Measurements from ENCODE around the gene CYB561D2. TPM values are rescaled to one million over a fixed set of nuclear protein-coding genes. Genes with fewer than 3 reads are reported as not detected.

The CYB561D2 gene
- total RNA-seq, 1 experiment from 2014 or later: 16.8 TPM

DNA sequence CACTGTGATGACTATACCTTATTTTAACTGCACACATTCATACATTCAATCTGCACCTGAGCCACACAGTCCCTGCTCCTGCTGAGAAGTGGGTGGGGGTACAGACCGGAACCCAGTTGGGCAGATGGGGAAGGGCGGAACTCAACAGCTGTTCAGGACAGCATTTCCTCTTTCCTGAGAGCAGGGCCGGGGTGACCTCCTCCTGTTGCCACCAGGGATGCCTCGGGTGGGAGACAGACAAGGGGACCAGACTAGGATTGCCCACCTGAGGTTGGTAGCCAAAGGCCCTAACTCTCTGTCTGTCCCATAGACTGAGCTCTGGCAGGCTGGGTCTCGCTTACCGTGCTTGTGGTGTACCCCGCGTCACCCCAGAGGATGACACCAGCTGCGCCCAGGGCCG is 32.0 kb upstream of the CYB561D2 start:
- Histone ChIP-seq H4K91ac (ENCODE audit: insufficient read length, low read depth, low read length) (no peak overlapping the region), H3K14ac (ENCODE audit: insufficient read depth, low read length) (no peak overlapping the region), H2BK12ac (ENCODE audit: insufficient read length, low read depth, low read length) (no peak overlapping the region), H3K4me2 (ENCODE audit: insufficient read depth, insufficient read length, low read length) (no peak overlapping the region), H2BK20ac (ENCODE audit: low read depth, low read length, poor library complexity, severe bottlenecking) (no peak overlapping the region), H3K9ac (ENCODE audit: extremely low read depth, insufficient read length, low read length) (no peak overlapping the region), H3T11ph (ENCODE audit: low read length) (no peak overlapping the region), H3K79me1 (ENCODE audit: insufficient read depth, low read depth, low read length, poor library complexity, severe bottlenecking) (no peaks in the 10 kb centered on the region), H3K56ac (ENCODE audit: insufficient read length, low read depth, low read length) (no peak overlapping the region), H2AK5ac (ENCODE audit: insufficient read length, low read length) (no peak overlapping the region), H3K79me2 (ENCODE audit: insufficient read depth, low read length) (peaks cover 5% of the 10 kb centered on the region; the same call in 1 of the 2 replicates), H3K4ac (ENCODE audit: low read depth, low read length) (no peak overlapping the region), H4K5ac (ENCODE audit: insufficient read length, low read depth, low read length) (no peak overlapping the region), H3K27me3 (ENCODE audit: insufficient read depth, low read length) (no peaks in the 10 kb centered on the region), H4K8ac (replicated peaks; ENCODE audit: insufficient read length, low read depth, low read length) (no peak overlapping the region), H3K27ac (ENCODE audit: insufficient read length, low read depth, low read length) (no peak overlapping the region), H2BK5ac (ENCODE audit: insufficient read length, low read length) (no peak overlapping the region), H4K20me1 (ENCODE audit: control insufficient read depth, insufficient read depth, insufficient read length) (no peaks in the 10 kb centered on the region), H3K23ac (ENCODE audit: insufficient read length, low read depth, low read length) (no peak overlapping the region), H3K18ac (ENCODE audit: insufficient read length, low read depth, low read length) (no peak overlapping the region), H2BK120ac (ENCODE audit: low read depth, low read length, poor library complexity, severe bottlenecking) (no peak overlapping the region), H3K23me2 (ENCODE audit: insufficient read length, low read depth, low read length, poor library complexity, severe bottlenecking) (peaks cover 15% of the 10 kb centered on the region), H2BK15ac (ENCODE audit: low read depth, low read length) (no peak overlapping the region), H3K4me1 (ENCODE audit: insufficient read depth, low read length) (peaks cover 6% of the 10 kb centered on the region; the same call in 1 of the 2 replicates), H2AFZ (ENCODE audit: low read length) (no peak overlapping the region), H3K9me3 (ENCODE audit: control insufficient read depth, low read depth, low read length) (no peaks in the 10 kb centered on the region)
- no peak for DNase-seq
- Mint-ChIP-seq H3K36me3 (ENCODE audit: insufficient read depth in 1 of 3, low read depth in 3 of 3) (peaks cover 47 to 54% (median 53%) of the 10 kb centered on the region in 3 experiments), H3K27me3 (ENCODE audit: low read depth) (no peaks in the 10 kb centered on the region), H3K27ac (peak overlapping the region in 1 of 3 experiments; percentile 80; a peak in 1 of 7 replicates), H3K4me1 (peaks cover 22 to 39% of the 10 kb centered on the region in 2 experiments), H3K9me3 (peaks cover 4 to 6% of the 10 kb centered on the region in 2 experiments), H3K4me3 (peak overlapping the region; percentile 19 to 44; a peak in 3 of 5 replicates)
- TF ChIP-seq, protein P1, sequence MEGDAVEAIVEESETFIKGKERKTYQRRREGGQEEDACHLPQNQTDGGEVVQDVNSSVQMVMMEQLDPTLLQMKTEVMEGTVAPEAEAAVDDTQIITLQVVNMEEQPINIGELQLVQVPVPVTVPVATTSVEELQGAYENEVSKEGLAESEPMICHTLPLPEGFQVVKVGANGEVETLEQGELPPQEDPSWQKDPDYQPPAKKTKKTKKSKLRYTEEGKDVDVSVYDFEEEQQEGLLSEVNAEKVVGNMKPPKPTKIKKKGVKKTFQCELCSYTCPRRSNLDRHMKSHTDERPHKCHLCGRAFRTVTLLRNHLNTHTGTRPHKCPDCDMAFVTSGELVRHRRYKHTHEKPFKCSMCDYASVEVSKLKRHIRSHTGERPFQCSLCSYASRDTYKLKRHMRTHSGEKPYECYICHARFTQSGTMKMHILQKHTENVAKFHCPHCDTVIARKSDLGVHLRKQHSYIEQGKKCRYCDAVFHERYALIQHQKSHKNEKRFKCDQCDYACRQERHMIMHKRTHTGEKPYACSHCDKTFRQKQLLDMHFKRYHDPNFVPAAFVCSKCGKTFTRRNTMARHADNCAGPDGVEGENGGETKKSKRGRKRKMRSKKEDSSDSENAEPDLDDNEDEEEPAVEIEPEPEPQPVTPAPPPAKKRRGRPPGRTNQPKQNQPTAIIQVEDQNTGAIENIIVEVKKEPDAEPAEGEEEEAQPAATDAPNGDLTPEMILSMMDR (conservative IDR thresholded peaks at IDR 0.05): no peak
- no CpG with 5 or more reads among the region's 10 CpGs for WGBS (ENCODE audit: extremely low coverage, insufficient read length, low lambda C conversion rate)

All from H9 (cell line).